GM18508 (cell line): ENCODE measurements around the gene KPTN.

Experiments used
- ATAC-seq: cut with Tn5 transposase; IDR thresholded peaks from one replicate; pipeline ENCODE4 v1.9.1; 2021; ENCODE audit warnings: moderate number of reproducible peaks; ENCODE audit not compliant: insufficient read depth, unreplicated experiment

KPTN gene

DNA sequence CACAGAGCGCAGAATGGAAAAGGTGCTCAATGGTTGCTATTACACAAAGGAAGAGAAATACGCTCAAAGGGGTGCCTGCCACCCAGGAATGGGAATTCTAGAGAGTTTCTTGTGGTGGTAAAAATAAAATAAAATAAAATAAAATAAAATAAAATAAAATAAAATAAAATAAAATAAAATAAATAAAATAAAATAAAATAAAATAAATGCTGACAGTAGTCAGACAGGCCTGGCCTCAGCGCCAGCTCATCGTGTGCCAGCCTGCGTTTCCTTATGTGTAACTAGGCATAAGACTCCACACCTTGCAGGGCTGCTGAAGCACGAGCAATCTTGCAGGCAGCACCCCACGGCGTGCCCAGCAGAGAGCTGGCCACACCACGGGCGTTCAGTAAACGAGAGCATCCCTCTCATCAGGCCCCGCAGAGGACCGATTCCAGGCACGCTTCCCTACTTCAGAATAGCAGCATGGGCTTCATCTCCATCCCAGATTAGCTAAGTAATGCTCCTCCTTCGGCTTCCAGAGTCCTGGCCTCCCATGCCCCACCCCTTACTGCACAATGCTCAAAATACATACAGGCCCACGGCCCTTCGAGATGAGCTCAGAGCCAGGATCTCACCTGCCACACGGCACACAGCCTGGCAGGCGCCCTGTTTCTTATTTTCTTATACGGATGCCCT, 25.3 kb upstream of the KPTN start:
- ATAC-seq: no peak

DNA sequence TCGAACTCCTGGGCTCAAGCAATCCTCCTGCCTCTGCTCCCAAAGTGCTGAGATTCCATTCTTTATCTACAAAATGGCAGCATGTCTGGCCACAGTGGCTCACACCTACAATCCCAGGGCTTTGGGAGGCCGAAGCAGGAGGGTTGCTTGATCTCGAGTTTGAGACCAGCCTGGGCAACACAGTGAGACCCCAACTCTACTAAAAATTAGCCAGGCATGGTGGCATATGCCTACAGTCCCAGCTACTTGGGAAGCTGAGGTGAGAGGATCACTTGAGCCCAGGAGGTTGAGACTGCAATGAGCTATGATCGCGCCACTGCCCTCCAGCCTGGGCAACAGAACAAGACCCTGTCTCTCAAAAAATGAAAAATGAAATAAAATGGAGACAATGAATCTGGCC, 24.7 kb upstream of the KPTN start:
- no peak for ATAC-seq

DNA sequence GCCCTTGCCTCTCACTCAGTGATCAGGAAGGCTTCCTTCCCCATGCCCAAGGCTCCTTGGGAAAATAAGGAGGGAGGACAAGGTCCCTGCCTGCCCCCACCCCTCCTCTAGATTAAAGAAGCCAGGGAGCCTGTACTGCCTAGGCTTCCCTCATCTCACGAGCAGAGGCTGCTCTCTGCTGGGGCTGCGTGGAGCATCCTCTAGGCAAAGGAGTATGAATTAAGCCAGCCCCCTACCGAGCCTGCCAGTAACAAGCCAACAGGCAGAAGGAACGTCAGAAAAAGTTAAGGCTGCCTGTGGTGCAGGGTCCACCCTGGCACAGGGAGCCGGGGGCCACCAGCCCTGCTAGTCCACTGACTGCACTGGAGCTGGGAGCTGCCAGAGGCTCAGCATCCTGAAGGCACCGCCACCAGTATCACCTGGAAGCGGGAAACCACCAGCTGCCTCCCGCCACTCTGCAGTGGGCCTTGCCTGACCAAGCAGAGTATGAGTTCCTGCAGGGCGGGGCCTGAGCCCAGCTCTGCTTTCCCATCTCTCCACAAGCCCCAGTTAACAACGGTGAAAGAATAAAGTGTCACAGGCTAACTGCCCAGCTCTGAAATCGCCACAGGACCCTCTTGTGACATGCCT, 24.0 kb upstream of the KPTN start:
- no peak for ATAC-seq

DNA sequence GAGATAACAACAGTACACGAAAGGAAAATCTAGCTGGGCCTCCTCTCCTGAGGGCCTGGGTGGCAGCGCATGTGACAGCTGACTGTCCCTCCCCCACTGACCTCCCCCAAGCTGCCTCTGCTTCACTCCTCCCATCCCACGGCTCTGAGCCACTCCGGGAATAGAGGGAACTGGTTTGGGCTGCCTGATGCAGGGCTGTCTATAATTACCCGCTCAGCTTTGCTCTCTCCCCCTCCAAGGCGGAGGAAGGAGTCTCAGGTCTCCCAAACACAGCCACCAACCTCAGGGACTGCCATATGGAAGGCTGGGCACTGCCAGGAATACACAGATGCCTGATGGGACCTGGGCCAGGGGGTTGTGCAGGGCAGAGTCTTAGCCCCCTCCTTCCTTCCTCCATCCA, 23.0 kb upstream of the KPTN start:
- ATAC-seq: no peak

DNA sequence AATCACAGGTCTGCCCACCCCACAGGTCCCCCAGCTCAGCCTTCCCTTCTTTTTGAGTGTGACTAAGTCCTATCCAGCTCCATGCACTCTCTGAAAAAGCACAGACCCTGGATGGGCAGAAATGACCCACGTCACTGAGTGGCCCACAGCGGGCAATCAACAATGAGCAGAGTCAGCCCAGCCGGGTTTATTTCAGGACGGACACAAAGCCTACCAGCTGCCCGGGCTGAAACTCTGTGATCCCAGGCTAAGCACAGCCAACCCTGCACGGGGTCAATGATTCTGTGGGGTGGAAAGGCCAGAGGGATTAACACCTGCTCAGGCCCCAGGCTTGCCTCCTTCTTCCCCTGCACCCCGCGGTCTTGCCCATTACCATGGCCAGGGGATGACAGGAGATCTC, 22.4 kb upstream of the KPTN start:
- ATAC-seq: no peak

DNA sequence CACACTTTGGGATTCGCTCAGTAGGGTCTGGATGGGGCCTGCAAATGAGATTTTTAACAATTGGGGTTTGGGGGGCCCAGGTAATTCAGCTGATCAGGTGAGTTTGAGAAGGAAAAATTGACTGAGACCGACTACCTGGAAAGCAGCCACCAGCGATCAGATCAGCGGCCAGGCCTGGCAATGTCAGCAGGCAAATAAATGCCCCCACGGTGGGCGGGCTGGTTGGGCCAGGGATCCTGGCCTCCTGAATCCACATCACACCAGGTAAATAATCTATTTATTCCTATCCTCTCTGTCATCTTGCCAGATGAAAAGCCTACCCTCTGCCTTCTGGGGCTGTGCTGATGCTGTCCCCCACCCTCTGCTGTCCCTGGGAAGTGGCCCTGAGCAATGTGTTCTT, 21.5 kb upstream of the KPTN start:
- ATAC-seq: no peak

DNA sequence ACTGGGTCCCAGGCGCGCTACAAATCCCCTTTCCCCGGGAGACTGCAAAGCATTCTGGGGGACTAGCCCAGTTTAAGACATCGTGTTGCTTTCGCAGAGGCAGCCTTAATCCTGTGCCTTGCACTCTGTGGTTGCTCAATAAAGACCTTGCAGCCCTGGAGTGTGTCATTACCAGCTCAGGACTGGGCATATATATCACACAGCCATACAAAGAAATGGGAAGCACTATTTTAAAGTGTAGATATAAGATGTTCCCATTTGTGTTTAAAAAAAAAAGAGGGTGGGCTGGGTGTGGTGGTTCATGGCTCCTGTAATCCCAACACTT, 19.8 kb upstream of the KPTN start:
- no peak for ATAC-seq

DNA sequence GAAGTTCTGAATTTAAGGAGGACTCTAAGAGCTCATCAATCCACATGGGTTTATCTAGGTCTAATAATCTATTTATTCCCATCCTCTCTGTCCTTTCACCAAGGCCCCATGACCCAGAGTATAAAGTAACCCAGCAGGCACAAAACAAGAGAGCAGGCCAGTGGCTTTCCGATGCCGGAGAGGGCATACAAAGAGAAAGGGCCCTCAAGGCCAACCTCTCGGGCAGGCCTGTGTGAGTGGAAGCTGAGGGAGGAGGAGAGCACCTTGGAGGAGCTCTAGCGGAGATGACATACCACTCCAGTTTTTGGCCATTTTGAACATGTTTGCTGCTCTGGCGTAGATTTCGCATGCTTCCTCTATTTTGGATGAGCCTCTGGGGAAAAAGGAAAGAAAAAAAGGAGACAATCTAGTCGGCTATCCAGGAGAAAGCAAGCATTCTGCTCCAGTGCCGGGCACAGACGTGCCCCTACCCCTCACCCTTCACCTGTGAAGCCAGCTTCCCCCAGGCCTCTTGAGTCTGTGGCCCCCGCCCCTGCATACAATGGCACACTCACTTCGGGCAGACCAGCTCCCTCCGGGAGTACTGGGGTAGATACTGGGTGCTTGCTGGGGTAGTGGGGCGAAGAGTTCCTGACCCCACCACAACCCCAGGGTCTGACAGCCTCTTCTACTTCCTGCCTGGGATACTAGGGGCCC, 19.3 kb upstream of the KPTN start:
- no peak for ATAC-seq

DNA sequence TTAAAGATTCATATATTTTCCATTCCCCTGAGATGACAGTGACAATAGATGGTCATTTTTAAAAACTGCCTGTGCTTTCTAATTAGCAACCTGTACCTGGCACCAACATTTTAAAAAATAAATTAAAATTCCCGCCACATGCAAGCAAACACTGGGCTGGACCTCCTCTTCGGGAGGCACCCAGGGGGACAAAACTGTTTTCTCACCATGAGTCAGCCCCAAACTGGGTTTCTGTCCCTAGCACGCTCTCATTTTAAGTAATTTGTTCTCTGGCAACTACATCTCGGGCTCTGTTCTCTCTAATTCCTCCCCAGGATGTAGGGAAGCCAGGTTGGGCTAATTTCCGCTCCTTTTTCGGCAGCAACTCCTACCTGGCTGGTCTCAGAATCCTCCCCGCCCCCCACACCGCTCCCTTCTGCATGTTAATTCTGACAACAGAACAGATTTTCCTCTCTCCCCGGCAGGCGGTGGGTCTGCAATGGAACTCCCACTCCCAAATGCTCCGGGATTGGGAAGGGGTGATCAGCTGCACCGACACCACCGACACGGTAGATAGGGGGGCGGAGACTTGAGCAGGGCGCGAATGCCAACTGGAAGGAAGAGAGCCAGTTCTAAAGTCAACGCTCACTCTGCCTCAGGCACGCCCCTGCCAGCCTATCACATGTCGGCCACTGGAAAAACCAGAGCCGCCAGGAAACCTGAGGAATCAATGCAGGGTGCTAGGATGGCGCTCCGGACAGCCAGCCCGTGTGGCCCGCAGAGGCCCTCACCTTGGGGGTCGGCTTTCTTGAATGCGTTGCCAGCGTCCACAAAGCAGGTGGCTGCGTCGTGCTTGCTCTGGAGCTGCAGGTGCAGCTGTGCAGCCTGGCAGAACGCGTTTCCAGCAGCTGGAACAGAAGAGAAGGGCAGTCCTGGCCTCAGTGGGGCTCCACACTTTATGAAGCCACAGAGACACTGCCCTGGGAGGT, 16.1 kb upstream of the KPTN start:
- no peak for ATAC-seq

DNA sequence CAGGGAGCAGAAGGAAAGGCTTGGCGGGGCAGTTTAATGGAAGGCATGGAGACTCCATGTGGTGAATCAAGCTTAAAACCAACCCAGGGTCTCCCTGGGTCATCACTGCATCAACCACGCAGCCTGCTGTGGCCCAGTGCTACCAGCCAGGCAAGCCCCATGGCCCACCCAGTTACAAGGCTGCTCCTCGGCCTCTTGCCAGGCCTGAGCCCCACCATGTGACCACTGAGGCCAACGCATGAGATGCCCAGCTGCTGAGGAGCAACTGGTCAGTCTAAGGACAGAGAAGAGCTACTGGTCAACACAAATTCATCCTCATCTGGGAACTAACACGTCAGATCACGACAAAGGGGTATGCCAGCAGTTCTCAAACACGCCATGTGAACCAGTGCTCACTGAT, 15.4 kb upstream of the KPTN start:
- ATAC-seq: no peak

DNA sequence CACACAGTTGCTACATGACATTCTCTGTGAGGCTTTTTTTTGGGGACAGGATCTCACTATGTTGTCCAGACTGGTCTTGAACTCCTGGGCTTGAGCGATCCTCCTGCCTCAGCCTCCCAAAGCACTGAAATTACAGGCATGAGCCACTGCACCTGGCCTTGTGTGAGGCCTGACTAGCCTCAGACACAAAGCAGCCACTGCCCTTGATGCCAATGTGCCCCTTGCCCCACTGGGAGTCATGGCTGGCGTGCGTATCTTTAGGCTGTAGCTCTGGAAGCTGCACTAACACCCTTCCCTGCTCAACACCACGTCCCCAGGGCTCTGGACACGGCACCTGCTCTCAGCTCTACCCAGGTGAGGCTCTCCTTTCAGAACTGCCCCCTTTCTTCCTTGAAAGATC, 14.5 kb upstream of the KPTN start:
- ATAC-seq: no peak

DNA sequence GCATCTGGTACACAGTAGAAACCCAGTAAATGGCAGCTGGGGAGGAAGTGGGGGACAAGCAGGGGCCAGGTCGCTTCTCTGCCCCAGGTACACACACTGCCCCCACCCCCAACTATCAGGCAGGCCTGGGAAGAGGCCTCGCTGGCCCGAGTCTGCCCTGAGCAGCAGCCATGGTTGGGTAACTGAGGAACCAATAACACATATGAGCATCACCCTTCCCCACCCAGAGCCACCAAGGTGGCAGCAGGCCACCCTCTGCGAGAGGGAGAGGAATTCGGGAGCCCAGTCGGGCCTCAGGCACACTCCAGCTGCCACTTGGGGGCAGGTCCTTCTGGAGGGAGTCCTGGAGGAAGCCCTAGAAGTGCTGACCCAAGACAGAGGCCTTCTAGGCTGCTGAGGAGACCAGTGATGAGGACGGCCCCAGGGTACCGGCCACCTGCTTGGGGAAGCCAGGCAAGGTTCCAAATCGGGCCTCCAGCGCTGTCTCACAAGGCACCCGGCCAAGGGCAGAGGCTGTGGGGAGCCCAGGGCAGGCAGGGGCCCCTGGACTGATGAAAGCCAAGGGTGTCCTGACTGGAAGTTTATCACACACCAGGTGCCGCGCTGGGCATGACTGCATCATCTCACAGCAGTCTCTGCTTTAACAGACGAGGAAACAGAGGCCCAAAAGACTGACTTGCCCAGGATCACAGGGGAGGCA, 14.0 kb upstream of the KPTN start:
- ATAC-seq: no peak

DNA sequence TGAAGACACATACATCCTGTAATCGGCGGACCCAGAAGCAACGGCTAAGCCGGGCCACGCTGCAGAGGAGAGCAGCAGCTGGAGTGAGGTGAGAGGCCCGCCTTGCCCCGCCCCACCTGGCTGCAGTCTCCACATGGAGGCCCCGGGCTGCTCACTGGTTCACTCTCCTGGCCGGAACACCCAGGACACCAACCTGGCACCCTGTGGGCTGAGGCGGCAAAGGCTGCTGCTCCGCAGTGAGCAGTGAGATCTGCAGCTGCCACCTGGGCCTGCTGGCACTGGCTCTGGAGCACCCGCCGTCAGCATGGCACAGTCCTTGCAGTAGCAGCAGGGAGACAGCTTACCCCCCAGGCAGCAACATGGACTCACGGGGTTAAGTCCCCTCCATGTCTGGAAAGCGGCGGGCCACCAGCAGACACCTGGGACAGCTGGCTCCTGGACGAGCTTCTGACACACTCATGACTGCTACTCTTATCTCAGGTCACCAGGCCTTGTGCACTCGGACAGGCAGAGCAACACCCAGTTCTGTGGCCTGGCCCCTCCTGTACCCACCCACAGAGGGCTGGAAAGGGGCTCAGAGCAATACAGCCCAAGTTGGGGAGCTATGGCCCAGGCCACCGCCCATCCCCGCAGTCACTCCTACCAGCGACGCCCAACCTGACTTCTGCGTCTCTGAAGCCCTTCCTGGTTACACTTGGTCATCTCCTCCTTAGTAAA, 13.2 kb upstream of the KPTN start:
- no peak for ATAC-seq

DNA sequence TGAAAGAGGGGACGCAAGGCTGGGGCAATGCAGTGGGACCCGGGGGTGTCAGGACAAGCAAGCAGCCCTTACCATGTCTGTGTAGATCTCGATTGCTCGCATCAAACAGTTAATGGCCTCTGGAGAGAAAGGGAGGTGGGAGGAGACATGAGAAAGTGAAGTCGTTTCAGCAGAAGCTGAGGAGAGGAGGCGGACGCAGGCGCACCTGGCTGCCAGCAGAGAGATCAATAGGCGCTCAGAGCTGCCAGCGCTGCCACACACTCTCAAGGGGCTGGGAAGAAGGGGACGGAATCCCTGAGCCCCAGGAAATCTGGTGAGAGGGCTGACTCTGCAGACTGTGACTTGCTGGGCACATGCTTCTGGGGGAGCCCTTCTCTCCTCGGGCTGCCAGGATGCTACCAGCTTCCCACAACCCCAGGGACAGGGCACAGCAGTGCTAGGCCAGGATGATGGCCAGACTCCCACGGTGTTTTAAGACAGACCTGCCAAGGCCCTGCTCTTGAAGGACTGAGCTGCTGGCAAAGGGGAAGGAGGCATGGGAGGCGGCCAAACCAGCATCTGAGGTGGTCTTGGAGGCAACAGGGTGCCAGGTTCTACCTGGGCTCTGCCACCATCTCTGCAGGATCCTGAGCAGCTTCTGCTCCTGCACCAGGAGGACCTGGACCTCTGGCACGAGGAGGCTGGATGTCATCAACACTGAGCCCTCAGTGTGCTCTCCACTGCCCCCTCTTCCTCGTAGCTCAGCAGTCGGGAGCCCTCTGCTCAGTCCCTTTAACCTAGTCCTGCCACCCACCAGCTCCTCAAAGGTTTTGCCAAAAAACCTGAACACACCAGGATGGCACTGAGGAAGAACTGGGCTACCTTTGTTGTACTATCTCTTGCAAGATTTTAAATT, 11.7 kb upstream of the KPTN start:
- ATAC-seq: no peak

DNA sequence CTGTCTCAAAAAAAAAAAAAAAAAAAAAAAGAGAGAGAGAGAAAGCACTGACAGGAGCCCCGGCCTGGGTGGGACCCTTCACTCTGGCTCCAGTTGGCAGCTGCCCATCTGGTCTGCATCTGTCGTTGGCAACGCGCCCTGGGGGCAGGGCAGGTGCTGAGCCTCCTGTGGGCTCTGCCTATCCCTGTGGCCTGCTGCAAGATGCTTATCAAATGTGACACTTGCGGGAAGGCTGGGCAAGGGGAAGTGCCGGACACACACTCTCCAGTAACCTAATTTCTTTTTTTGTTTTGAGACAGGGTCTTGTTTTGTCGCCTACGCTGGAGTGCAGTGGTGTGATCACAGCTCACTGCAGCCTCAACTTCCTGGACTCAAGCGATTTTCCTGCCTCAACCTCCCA, 10.7 kb upstream of the KPTN start:
- no peak for ATAC-seq

DNA sequence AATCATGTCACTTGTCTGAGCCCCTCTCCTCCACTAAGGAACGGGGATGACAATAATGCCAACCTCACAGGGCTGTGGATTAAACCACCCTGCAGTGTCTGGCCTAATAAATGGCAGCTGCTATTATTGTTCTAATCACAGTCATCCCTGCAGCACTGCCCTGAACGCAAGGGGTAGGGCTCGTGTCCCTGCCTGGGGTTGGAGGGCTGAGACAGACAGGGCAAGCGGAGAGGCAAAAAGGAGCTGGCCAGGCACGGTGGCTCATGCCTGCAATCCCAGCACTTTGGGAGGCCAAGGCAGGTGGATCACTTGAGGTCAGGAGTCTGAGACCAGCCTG, 10.2 kb upstream of the KPTN start:
- ATAC-seq: no peak

DNA sequence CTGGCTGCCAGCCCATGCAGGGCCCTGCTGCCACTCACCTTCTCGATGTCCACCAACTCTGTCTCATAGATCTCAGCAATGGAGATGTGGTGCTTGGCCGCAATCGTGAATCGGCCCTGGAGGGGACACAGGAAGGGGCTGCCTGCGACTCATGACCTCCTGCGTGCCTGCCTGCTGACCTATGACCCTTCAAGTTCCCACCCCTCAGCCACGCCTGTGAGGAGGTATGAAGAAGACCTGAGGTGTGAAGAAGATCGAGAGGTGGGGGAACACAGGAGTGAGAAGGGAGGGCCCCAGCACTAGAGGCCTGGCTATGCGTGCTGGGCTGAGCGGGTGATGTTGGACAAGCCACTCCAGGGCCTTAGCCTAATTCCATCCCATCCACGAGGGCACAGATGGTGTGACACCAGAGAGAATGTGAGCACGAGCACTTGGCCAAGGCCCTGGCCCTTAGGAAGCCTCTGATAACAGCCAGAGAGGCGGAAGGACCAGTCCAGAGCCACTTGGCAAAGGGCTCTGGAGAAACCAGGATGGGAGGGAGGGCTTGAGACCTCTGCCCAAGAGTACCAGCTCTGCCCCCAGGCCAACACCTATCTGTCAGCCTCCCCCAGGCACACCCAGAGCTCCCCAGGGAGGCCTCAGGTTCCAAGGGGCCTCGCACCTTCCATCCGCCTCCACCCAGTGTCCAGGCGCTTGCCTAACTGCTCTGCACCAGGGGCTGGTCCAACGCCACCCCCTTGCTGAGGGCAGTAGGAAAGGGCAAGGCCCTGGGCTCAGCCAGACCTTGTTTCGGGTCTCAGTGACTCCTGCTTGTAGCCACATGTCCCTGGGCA, 9.6 kb upstream of the KPTN start:
- no peak for ATAC-seq
